Subcutaneous abdominal adipose tissue (tissue), 5 donors: ENCODE data around the gene HMCN2.

ENCODE experiments used
- H3K27ac ChIP-seq: one replicate; pipeline ENCODE4 v1.7.0; 2013; ENCODE audit warnings: low read depth, mild to moderate bottlenecking, inconsistent platforms, low read length, moderate library complexity
- H3K27me3 ChIP-seq, 5 donors: one replicate each; pipeline ENCODE4 v1.7.0; 2013; ENCODE audit warnings: low read length in 5 of 5, inconsistent platforms in 1 of 5; ENCODE audit not compliant: control insufficient read depth in 5 of 5, insufficient read depth in 4 of 5
- H3K36me3 ChIP-seq, 5 donors: one replicate each; pipeline ENCODE4 v1.7.0; 2013; ENCODE audit warnings: low read length in 5 of 5; ENCODE audit not compliant: control insufficient read depth in 5 of 5, insufficient read depth in 5 of 5
- H3K4me1 ChIP-seq, 5 donors: one replicate each; pipeline ENCODE4 v1.7.0; 2013; ENCODE audit warnings: low read length in 5 of 5, mild to moderate bottlenecking in 3 of 5, moderate library complexity in 1 of 5; ENCODE audit not compliant: control insufficient read depth in 5 of 5, insufficient read depth in 5 of 5
- H3K4me3 ChIP-seq, 5 donors: one replicate each; pipeline ENCODE4 v1.7.0; 2013; ENCODE audit warnings: low read length in 5 of 5, low read depth in 1 of 5
- H3K9ac ChIP-seq, 5 donors: one replicate each; pipeline ENCODE4 v1.7.0; 2013; ENCODE audit warnings: low read length in 5 of 5, mild to moderate bottlenecking in 4 of 5, moderate library complexity in 3 of 5
- H3K9me3 ChIP-seq, 5 donors: one replicate each; pipeline ENCODE4 v1.7.0; 2013; ENCODE audit warnings: low read length in 5 of 5; ENCODE audit not compliant: control insufficient read depth in 5 of 5
- donor health status: healthy.
- donor health status: healthy.
- donor health status: healthy.
- donor health status: healthy.
- donor health status: healthy.

Gene HMCN2

DNA sequence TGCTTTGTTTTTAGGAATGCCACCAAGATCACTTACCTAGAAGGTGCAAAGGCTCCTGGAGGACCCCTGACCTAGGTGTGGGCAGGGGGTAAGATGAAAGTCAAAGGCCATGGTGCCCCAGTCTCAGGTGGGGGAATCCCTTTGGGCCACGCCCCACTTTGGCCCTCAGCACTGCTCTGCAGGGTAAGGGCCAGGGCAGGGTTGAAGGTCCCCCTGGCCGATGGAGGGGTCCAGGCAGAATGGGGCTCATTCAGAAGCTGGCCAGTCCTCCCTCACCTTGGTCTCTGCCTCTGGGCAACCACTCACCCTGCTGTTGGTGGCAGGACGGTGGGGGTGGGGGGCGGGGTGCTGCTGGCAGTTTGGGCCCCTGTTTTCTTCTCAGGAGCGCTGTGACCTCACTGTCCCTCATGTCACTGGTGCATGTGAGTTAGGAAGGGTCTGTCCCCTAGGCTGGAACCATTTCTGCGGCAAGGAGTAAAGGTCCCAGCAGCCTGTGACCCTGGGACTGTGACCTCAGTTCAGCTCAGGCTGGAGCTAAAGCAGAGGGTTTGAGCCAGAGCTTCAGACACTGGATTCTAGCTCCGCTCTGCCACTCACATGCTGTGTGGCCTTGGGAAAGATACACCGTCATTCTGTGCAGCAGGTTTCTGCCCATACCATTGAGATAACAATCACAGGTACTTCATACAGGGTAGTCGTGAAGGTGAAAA is 177.3 kb downstream of the HMCN2 start:
- H3K4me1 ChIP-seq: peaks cover 8 to 43% (median 30%) of the 10 kb centered on the region in 5 donors

DNA sequence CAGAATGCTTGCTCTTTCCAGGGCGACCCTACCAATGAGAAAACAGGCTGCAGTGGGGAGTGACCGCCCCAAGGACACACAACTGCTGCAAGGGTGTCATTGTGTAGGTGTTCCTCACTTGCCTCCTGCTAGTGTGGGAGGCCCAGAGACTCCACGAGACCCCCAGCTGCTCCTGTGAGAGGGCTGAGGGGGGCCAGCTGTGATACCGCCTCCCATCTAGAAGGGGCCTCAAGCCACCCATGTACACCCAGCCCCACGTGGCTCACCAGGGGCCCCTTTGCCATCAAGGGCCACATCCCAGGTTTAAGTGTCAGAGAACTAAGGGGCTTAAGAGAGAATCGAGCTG is 177.9 kb downstream of the HMCN2 start:
- Histone ChIP-seq H3K9me3 (peaks cover 3 to 16% (median 12%) of the 10 kb centered on the region in 5 donors), H3K9ac (no peak overlapping the region), H3K27me3 (peaks cover 0 to 5% (median 0%) of the 10 kb centered on the region in 5 donors), H3K4me3 (no peak overlapping the region), H3K36me3 (no peaks in the 10 kb centered on the region), H3K27ac (peak overlapping the region; percentile 94), H3K4me1 (peaks cover 11 to 47% (median 36%) of the 10 kb centered on the region in 5 donors)

More for the DNA sequence above, 177.3 kb downstream of the HMCN2 start:
- Histone ChIP-seq H3K9ac (no peak overlapping the region), H3K27me3 (peaks cover 0 to 5% (median 0%) of the 10 kb centered on the region in 5 donors), H3K36me3 (no peaks in the 10 kb centered on the region), H3K27ac (no peak overlapping the region), H3K9me3 (peaks cover 3 to 16% (median 12%) of the 10 kb centered on the region in 5 donors), H3K4me3 (no peak overlapping the region)

DNA sequence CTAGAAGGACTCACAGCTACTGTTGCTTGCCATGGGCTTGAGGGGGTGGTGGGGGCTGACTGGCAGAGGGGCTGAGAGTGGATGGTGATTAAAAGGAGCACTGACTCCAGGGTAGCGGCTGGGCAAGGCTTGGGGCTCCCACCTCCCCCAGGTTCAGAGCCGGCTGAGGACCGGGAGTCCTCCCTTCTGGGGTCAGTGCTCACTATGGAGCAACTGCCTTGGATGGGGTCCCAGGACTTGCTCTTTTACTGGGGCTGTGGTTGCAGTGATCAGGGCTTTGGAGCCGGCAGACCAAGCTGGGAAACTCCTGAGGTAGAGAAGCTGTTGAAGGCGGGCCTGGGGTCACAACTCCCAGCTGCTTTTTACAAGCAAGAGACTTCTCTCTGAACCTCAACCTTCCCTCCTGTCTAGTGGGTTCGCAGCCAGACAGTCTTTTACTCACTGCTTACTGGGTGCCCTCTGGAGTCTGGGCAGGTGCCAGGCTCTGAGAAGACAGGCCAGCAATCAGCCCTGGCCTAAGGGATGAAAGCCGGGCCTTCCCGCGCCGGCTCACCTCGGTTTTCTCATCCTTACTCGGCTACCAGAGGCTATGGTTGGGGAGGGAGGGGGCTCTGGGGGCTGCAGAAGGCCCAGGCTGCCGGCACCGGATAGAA is 178.4 kb downstream of the HMCN2 start:
- H3K27ac ChIP-seq: peak overlapping the region; percentile 94
- H3K4me3 ChIP-seq: peak overlapping the region in 3 of 5 donors; percentile 17 to 77 (median 71)
- H3K36me3 ChIP-seq: no peaks in the 10 kb centered on the region
- peaks cover 0 to 5% (median 0%) of the 10 kb centered on the region in 5 donors for H3K27me3 ChIP-seq
- peaks cover 11 to 47% (median 37%) of the 10 kb centered on the region in 5 donors for H3K4me1 ChIP-seq
- H3K9me3 ChIP-seq: peaks cover 3 to 16% (median 12%) of the 10 kb centered on the region in 5 donors
- peak overlapping the region in 1 of 5 donors; percentile 56 for H3K9ac ChIP-seq

DNA sequence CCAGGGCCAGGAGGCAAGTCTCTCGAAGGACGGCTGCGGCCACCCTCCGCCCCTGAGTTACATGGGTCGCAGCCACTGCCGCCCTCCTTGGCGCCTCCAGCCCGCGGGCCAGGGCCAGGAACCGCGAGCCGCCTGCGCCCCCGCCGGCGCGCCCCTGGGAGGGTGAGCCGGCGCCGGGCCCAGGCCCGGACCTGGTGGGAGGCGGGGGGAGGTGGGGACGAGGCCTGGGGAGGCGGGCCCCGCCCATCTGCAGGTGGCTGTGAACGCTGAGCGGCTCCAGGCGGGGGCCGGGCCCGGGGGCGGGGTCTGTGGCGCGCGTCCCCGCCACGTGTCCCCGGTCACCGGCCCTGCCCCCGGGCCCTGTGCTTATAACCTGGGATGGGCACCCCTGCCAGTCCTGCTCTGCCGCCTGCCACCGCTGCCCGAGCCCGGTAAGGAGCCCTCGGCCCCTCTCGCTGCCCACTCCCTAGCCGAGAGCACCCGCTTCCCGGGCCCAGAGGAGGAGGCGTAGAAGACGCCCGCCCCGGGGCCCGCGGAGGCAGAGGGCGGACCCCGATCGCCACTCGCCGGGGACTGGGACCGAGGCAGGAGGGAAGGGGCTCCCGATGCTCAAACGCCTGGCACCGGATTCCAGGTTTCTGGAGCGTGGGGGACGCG is 179.1 kb downstream of the HMCN2 start, which contains the start of gene ASS1:
TSS of gene ASS1 (plus strand) at position 397 of the 657 bp plus-strand sequence. CDS start 7,268 bp downstream, outside the sequence.
- peak within 1 kb of the TSS; percentile 56 to 97 (median 88) for H3K9ac ChIP-seq
- peak within 1 kb of the TSS; percentile 94 for H3K27ac ChIP-seq
- H3K36me3 ChIP-seq: no peaks in the 10 kb centered on the region
- peak within 1 kb of the TSS; percentile 70 to 84 (median 77) for H3K4me3 ChIP-seq
- H3K4me1 ChIP-seq: peaks cover 11 to 54% (median 41%) of the 10 kb centered on the region in 5 donors
- peaks cover 3 to 16% (median 12%) of the 10 kb centered on the region in 5 donors for H3K9me3 ChIP-seq
- peaks cover 0 to 5% (median 0%) of the 10 kb centered on the region in 5 donors for H3K27me3 ChIP-seq

DNA sequence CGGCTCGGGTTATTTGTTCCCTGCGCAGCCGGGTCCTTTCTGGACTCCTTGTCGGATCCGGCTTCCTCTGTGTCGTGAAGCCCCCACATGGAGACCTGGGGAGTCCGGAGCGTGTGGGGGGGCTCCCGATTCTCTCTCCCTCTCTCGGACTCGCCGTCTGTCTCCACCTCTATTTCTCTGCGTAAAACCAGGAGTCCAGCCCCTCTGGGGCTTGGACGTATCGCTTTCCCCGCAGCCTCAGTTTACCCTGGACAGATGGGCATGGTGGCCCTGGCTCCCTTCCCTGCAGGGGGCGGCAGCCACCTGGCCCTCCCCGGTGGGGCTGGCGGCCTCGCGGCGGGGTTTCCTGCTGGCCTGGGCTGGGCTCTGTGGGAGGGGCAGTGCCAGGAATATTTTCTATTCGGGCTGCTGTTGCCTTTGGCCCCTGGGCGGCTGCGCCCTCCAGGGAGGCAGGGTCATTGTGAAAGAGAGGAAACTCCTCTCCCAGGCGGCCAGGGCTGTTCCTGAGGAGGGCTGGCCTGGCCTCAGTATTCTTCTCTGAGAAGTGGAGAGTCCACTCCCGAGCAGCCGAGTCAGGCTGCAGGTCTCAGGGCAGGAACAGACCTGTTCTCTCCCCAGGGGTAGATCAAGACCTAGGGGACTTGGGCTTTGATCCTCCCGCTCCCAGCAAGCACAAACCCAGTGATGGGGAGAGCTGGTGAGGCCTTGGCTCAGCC is 179.9 kb downstream of the HMCN2 start:
- H3K9ac ChIP-seq: peak overlapping the region; percentile 56 to 97 (median 88)
- peaks cover 0 to 5% (median 0%) of the 10 kb centered on the region in 5 donors for H3K27me3 ChIP-seq
- peak overlapping the region; percentile 94 for H3K27ac ChIP-seq
- peak overlapping the region; percentile 70 to 84 (median 77) for H3K4me3 ChIP-seq
- peaks cover 12 to 60% (median 48%) of the 10 kb centered on the region in 5 donors for H3K4me1 ChIP-seq
- H3K9me3 ChIP-seq: peaks cover 3 to 16% (median 12%) of the 10 kb centered on the region in 5 donors
- H3K36me3 ChIP-seq: peaks cover 0 to 3% (median 0%) of the 10 kb centered on the region in 5 donors

DNA sequence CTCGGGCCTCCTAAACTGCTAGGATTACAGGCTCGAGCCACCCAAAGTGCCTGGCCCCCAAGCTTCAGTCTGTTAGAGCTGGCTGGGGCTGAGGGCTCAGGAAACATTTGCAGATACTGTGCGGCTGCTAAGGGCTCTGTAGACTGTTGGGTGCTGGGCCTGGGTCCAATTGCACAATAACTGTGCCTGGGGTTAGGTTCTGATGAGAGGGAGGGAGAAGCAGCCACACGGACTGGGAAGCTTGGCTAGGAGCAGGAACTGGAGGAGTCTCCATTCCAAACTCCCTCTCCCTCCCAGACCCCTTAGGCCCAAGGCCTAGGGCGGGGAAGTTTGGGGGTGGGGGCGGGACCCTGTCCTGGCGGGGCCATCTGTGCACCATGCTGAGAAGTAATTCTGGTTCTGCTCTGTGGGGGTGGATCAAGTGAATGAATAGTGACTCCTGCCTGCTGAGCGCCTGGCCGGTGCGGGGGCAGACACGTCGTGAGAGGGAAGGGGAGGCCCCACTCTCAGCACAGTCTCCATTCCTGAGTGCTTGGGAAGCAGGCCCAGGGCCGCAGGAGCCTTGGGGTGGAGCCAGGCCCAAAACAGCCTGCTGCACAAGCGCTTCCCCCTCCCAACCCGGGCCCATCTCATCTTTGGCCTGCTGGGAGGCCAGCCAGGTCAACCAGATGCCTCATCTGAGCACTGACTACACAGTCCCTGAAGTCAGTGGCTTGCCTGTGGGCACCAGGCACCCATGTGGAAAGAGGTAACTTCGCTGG is 180.7 kb downstream of the HMCN2 start:
- Histone ChIP-seq H3K27ac (peak overlapping the region; percentile 94), H3K9ac (peak overlapping the region in 4 of 5 donors; percentile 53 to 97 (median 86)), H3K27me3 (peaks cover 0 to 5% (median 0%) of the 10 kb centered on the region in 5 donors), H3K36me3 (peaks cover 0 to 5% (median 0%) of the 10 kb centered on the region in 5 donors), H3K9me3 (peaks cover under 1 to 10% (median 7%) of the 10 kb centered on the region in 5 donors), H3K4me1 (peaks cover 16 to 69% (median 57%) of the 10 kb centered on the region in 5 donors), H3K4me3 (peak overlapping the region; percentile 70 to 78 (median 77))

DNA sequence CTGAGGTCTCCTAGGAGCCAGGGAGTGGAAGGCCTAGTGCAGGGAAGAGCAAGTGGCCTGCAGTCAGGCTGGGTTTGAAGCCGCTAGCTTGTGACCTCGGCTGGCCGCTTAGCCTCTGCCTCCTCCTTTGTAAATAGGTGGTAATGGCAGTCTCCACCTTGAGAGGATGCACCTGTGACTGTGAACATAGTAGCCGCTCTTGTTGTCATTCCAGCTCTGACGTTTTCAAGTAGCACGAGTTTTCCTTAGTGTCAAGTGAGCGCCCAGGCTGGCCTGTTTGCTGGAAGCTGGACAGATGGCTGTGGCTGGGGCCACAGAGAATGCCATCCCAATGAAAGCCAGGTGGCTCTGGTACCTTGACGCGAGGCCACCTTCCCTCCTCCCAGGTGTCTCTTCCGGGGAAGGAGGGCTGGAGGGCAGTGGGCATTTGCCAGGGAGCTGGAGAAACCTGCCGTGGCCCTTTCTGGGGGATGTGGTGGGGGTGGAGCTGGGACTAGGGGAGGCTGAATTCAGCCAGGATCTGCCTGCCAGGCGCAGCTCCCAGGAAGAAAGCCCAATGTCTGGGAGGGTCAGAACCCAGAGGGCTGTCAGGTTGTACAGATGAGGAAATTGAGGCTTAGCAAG is 181.7 kb downstream of the HMCN2 start:
- Histone ChIP-seq H3K36me3 (peaks cover 0 to 5% (median 0%) of the 10 kb centered on the region in 5 donors), H3K27me3 (peaks cover 0 to 5% (median 0%) of the 10 kb centered on the region in 5 donors), H3K9ac (peak overlapping the region in 1 of 5 donors; percentile 97), H3K4me1 (peaks cover 19 to 79% (median 67%) of the 10 kb centered on the region in 5 donors), H3K4me3 (peak overlapping the region; percentile 8 to 77 (median 54)), H3K27ac (peak overlapping the region; percentile 94), H3K9me3 (peaks cover 0 to 3% (median under 1%) of the 10 kb centered on the region in 5 donors)

DNA sequence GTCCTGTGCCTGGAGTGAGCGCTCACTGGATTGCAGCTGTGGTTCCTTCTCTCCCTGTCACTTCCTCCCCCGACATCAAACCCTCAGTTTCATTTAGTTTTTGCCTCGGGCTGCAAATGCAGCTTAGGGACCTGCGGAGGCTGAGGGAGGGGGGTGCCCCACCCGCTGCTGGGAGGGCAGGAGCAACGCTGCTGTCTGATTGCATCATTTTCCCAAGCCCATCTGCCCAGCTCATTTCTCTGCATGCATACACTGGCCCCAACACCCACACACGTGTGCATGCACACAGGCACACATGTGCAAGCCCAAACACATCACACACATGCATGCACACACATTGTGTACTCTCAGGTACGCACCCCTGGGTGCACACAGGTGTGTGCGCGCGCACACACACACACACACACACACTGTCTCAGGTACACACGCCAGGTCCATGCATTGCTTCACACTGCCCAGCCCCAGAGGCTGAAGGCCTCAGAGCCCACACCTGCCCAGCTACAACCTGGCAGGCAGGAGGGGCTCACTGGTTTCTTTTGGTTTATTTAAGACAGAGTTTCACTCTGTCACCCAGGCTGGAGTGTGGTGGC is 182.6 kb downstream of the HMCN2 start:
- peaks cover 0 to 5% (median 0%) of the 10 kb centered on the region in 5 donors for H3K27me3 ChIP-seq
- H3K9me3 ChIP-seq: peaks cover 0 to 2% (median 0%) of the 10 kb centered on the region in 5 donors
- H3K4me1 ChIP-seq: peaks cover 19 to 80% (median 70%) of the 10 kb centered on the region in 5 donors
- H3K36me3 ChIP-seq: peaks cover 0 to 5% (median 0%) of the 10 kb centered on the region in 5 donors
- peak overlapping the region in 1 of 5 donors; percentile 97 for H3K9ac ChIP-seq
- H3K4me3 ChIP-seq: peak overlapping the region in 3 of 5 donors; percentile 8 to 77 (median 54)
- no peak overlapping the region for H3K27ac ChIP-seq
